ENCODE measurements around the gene PRR16. TPM values are rescaled to one million over a fixed set of nuclear protein-coding genes. Genes with fewer than 3 reads are reported as not detected.
A peak's percentile ranks its signal among the peaks of the same experiment; 100 is the strongest.

PRR16 gene
- total and polyA plus RNA-seq, 3 experiments from 2014 or later, result not detected

DNA sequence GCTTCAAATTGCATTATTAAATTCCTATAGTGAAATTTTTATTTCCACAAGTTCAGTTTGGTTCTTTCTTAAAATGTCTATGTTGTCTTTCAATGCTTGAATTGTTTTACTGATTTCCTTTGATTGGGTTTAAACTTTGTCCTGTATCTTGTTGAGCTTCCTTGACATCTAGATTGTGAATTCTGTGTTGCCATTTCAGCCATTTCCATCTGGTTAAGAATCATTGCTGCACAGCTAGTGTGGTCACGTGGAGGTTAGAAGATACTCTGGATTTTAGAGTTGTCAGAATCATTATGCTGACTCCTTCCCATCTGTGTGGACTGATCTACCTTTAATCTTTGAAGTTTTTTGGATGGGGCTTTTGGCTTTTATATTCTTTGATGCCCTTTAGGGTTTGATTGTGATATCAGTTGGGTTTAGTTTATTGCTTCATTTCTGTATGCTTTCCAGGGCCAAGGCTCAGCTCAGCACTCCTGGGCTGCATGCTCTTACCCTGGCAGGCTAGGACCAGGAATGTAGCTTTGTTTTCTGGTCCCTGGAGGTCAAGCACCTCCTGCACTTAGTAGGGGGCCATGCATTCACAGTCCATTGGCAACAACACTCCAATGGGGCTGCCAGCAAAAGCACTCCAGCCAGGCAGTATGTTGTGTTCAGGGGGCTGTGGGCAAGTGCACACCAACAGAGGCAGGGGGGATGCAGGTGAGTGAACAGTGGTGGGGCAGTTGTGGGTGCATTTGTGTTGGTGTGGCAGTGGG is 141.4 kb downstream of the PRR16 start:
- Histone ChIP-seq H3K4me1 (ENCODE audit: insufficient read depth, low read length) (no peaks in the 10 kb centered on the region), H3K27ac (ENCODE audit: low read depth, low read length) (no peak overlapping the region), H3K9me3 (ENCODE audit: low read length) (no peaks in the 10 kb centered on the region), H3K36me3 (ENCODE audit: insufficient read depth, low read length) (no peaks in the 10 kb centered on the region), H3K27me3 (ENCODE audit: insufficient read depth, low read length, poor library complexity, severe bottlenecking) (no peaks in the 10 kb centered on the region), H3K4me3 (ENCODE audit: low read length) (no peak overlapping the region)
- ChIA-PET CTCF (no interaction called here), POLR2A (no interaction called here)
- Mint-ChIP-seq H3K4me1 (no peaks in the 10 kb centered on the region), H3K9me3 (peaks cover 2 to 27% (median 10%) of the 10 kb centered on the region in 5 donors), H3K4me3 (no peak overlapping the region), H3K27me3 (no peaks in the 10 kb centered on the region), H3K36me3 (peaks cover 0 to under 1% (median 0%) of the 10 kb centered on the region in 3 donors), H3K27ac (no peak overlapping the region)
- DNase-seq, result no peak

DNA sequence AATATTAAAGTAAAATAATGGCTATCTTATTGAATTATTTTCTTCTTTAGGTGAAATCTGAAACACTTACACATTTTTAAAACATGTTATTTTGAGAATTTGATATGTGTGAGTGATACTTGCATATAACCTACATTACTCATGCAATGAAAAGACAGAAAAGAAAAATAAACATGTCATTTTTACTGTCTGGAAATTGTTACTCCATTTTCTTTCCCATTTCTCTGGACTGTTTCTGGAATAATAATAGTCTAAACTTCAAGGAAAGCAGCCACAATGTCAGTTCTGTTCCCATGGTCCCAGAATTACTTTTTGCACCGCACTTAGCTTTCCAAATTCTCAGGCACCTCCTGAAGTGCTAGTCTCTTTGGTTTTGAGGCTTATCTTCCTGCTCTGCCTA is 145.5 kb downstream of the PRR16 start:
- peaks cover 0 to 3% (median 0%) of the 10 kb centered on the region in 3 donors for H3K36me3 Mint-ChIP-seq
- no peak overlapping the region for H3K27ac Mint-ChIP-seq
- Histone ChIP-seq H3K9me3 (ENCODE audit: low read length) (no peaks in the 10 kb centered on the region), H3K4me3 (ENCODE audit: low read length) (no peak overlapping the region), H3K27me3 (ENCODE audit: insufficient read depth, low read length, poor library complexity, severe bottlenecking) (no peaks in the 10 kb centered on the region), H3K36me3 (ENCODE audit: insufficient read depth, low read length) (no peaks in the 10 kb centered on the region), H3K27ac (ENCODE audit: low read depth, low read length) (no peak overlapping the region), H3K4me1 (ENCODE audit: insufficient read depth, low read length) (no peaks in the 10 kb centered on the region)
- CTCF ChIA-PET, result no interaction called here
- no peak for DNase-seq
- H3K4me3 Mint-ChIP-seq, result no peak overlapping the region
- no peaks in the 10 kb centered on the region for H3K27me3 Mint-ChIP-seq
- POLR2A ChIA-PET, result no interaction called here
- no peaks in the 10 kb centered on the region for H3K4me1 Mint-ChIP-seq
- peaks cover 2 to 10% (median 7%) of the 10 kb centered on the region in 5 donors for H3K9me3 Mint-ChIP-seq

DNA sequence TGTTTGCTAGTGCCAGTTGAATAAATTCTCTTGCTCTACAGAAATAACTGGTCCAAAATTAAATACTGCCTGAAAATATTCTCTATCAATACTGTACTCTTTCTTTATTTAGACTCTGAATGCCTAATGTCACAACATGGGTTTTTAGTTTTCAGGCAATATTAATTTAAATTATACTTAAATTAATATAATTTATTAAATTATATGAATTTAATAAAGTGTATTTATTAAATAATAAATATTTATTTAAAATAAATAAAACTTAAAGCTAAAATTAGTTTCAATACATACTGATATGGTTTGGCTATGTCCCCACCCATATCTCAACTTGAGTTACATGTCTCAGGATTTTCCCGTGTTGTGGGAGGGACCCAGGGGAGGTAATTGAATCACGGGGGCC is 146.0 kb downstream of the PRR16 start:
- peaks cover 0 to 3% (median 0%) of the 10 kb centered on the region in 3 donors for H3K36me3 Mint-ChIP-seq
- no peaks in the 10 kb centered on the region for H3K4me1 Mint-ChIP-seq
- no peak for DNase-seq
- Histone ChIP-seq H3K4me3 (ENCODE audit: low read length) (no peak overlapping the region), H3K27ac (ENCODE audit: low read depth, low read length) (no peak overlapping the region), H3K27me3 (ENCODE audit: insufficient read depth, low read length, poor library complexity, severe bottlenecking) (no peaks in the 10 kb centered on the region), H3K36me3 (ENCODE audit: insufficient read depth, low read length) (no peaks in the 10 kb centered on the region), H3K4me1 (ENCODE audit: insufficient read depth, low read length) (no peaks in the 10 kb centered on the region), H3K9me3 (ENCODE audit: low read length) (no peaks in the 10 kb centered on the region)
- CTCF ChIA-PET, result no interaction called here
- H3K9me3 Mint-ChIP-seq, result peaks cover 2 to 10% (median 7%) of the 10 kb centered on the region in 5 donors
- H3K4me3 Mint-ChIP-seq, result no peak overlapping the region
- POLR2A ChIA-PET, result no interaction called here
- H3K27ac Mint-ChIP-seq, result no peak overlapping the region
- H3K27me3 Mint-ChIP-seq, result no peaks in the 10 kb centered on the region

DNA sequence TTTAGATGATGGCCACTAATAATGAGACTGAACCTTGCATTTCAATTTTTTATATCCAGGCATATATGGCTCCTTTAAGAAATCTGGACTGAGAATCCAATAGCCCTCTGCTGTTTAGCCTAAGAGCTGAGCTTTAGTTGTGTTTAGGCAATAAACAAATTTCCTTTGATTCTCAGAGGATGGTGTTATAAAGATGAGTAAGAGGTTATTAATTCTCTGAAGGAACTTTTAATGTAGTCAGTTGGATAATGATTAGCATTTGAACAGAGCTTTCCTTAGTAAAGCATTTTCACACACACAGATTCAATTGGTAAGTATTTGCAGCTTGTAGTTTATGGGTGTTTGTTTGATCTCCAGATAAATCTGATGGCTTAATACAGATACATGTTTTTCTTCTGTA is 149.6 kb downstream of the PRR16 start:
- no peak overlapping the region for H3K27ac ChIP-seq (ENCODE audit: low read depth, low read length)
- H3K4me3 Mint-ChIP-seq, result no peak overlapping the region
- H3K9me3 ChIP-seq (ENCODE audit: low read length), result no peaks in the 10 kb centered on the region
- H3K27ac Mint-ChIP-seq, result no peak overlapping the region
- H3K36me3 ChIP-seq (ENCODE audit: insufficient read depth, low read length), result no peaks in the 10 kb centered on the region
- H3K36me3 Mint-ChIP-seq, result peaks cover 0 to 3% (median 0%) of the 10 kb centered on the region in 3 donors
- H3K9me3 Mint-ChIP-seq, result peaks cover 2 to 7% (median 6%) of the 10 kb centered on the region in 5 donors
- no peak overlapping the region for H3K4me3 ChIP-seq (ENCODE audit: low read length)
- H3K4me1 Mint-ChIP-seq, result no peaks in the 10 kb centered on the region
- H3K27me3 Mint-ChIP-seq, result no peaks in the 10 kb centered on the region
- ChIA-PET POLR2A (no interaction called here), CTCF (no interaction called here)
- H3K27me3 ChIP-seq (ENCODE audit: insufficient read depth, low read length, poor library complexity, severe bottlenecking), result no peaks in the 10 kb centered on the region
- no peaks in the 10 kb centered on the region for H3K4me1 ChIP-seq (ENCODE audit: insufficient read depth, low read length)
- DNase-seq, result no peak

DNA sequence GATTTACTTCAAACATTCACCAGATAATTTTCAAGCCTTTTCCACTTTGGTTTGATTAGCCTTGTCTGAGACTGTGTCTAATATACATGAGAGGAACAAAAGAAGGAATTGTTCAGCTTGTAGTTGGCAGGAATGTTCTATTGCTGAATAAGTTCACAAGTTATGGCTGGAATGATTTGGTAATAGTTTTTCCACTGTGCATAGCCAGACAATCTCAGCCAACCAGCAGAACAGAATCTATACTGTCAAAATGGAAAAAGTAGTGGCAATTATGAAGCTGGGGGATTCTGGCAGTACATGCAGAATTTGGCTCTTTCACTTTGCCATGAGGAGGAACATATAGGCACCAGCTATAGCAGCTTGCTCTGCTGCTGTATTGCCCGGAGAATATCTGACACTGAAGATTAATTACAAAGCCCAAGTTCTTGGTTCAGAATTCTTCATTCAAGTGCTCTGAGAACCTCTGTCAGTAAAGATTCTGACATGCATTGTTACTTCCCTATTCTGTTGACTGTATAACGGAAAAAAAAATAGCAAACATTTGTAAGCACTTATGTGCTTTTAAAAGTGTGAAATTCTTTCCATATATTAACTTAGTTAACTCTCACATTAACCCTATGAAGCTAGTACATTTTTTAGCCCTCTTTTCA is 150.6 kb downstream of the PRR16 start:
- Histone ChIP-seq H3K4me3 (ENCODE audit: low read length) (no peak overlapping the region), H3K27me3 (ENCODE audit: insufficient read depth, low read length, poor library complexity, severe bottlenecking) (no peaks in the 10 kb centered on the region), H3K9me3 (ENCODE audit: low read length) (no peaks in the 10 kb centered on the region), H3K36me3 (ENCODE audit: insufficient read depth, low read length) (no peaks in the 10 kb centered on the region), H3K4me1 (ENCODE audit: insufficient read depth, low read length) (no peaks in the 10 kb centered on the region), H3K27ac (ENCODE audit: low read depth, low read length) (no peak overlapping the region)
- ChIA-PET CTCF (no interaction called here), POLR2A (no interaction called here)
- no peak overlapping the region for H3K27ac Mint-ChIP-seq
- no peak for DNase-seq
- no peak overlapping the region for H3K4me3 Mint-ChIP-seq
- peaks cover 0 to 3% (median 0%) of the 10 kb centered on the region in 3 donors for H3K36me3 Mint-ChIP-seq
- H3K4me1 Mint-ChIP-seq, result no peaks in the 10 kb centered on the region
- H3K27me3 Mint-ChIP-seq, result no peaks in the 10 kb centered on the region
- peaks cover 2 to 8% (median 6%) of the 10 kb centered on the region in 5 donors for H3K9me3 Mint-ChIP-seq

DNA sequence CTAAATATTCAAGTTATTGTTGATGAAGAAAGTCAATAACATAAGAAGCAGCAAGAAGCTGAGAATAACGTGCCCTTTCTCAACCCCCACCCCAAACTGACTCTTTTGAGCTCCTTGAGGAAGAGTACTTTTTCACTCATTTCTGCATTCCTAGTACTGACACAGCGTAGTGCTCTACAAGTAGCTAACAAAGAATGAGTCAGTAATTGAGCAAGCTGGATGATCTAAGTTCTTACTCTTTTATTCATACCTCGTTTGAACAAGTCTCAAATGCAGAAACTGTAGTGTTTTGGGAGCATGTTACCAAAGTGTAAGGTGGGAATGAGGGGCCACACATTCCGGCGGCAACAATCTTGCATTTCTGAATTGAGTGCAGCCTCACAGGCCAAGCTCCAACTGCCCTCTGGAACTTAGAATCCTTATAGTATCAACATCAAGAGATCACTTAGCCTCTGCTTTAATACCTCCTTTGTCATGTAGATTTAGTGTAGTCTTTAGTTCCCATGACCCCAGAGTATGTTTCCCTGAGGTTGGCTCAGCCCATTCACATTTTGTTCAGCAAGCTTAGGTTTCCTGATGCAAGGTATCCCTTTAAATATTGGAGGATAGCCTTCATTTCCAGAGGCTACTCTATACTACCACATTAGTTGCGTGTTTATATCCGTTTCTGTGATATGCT is 152.0 kb downstream of the PRR16 start:
- CTCF ChIA-PET, result no interaction called here
- no peak overlapping the region for H3K4me3 Mint-ChIP-seq
- no peaks in the 10 kb centered on the region for H3K4me1 ChIP-seq (ENCODE audit: insufficient read depth, low read length)
- no peaks in the 10 kb centered on the region for H3K27me3 ChIP-seq (ENCODE audit: insufficient read depth, low read length, poor library complexity, severe bottlenecking)
- H3K4me1 Mint-ChIP-seq, result no peaks in the 10 kb centered on the region
- H3K27ac Mint-ChIP-seq, result no peak overlapping the region
- no peaks in the 10 kb centered on the region for H3K27me3 Mint-ChIP-seq
- H3K36me3 Mint-ChIP-seq, result no peaks in the 10 kb centered on the region
- no peaks in the 10 kb centered on the region for H3K9me3 ChIP-seq (ENCODE audit: low read length)
- H3K9me3 Mint-ChIP-seq, result peaks cover 0 to 13% (median 3%) of the 10 kb centered on the region in 5 donors
- H3K36me3 ChIP-seq (ENCODE audit: insufficient read depth, low read length), result no peaks in the 10 kb centered on the region
- no peak for DNase-seq
- no peak overlapping the region for H3K4me3 ChIP-seq (ENCODE audit: low read length)
- POLR2A ChIA-PET, result no interaction called here
- H3K27ac ChIP-seq (ENCODE audit: low read depth, low read length), result no peak overlapping the region

DNA sequence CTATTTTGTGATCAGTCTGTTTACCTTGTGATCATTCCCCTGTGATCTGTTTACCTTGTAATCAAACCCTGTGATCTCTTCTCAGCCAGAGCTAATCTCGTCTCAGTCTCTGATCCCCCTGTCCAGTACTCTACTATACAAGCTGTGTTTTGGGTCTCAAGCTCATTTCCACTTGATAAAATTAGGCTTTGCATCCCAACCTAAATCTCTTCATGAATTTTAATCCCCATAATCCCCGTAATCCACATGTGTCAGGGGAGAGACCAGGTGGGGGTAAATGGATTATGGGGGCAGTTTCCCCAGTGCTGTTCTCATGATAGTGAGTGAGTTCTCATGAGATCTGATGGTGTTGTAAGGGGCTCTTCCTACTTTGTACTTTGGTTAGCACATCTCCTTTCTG is 157.2 kb downstream of the PRR16 start:
- H3K27ac Mint-ChIP-seq, result no peak overlapping the region
- Histone ChIP-seq H3K4me1 (ENCODE audit: insufficient read depth, low read length) (no peaks in the 10 kb centered on the region), H3K4me3 (ENCODE audit: low read length) (no peak overlapping the region), H3K27ac (ENCODE audit: low read depth, low read length) (no peak overlapping the region), H3K9me3 (ENCODE audit: low read length) (no peaks in the 10 kb centered on the region), H3K27me3 (ENCODE audit: insufficient read depth, low read length, poor library complexity, severe bottlenecking) (no peaks in the 10 kb centered on the region), H3K36me3 (ENCODE audit: insufficient read depth, low read length) (no peaks in the 10 kb centered on the region)
- H3K27me3 Mint-ChIP-seq, result no peaks in the 10 kb centered on the region
- no peaks in the 10 kb centered on the region for H3K36me3 Mint-ChIP-seq
- CTCF ChIA-PET, result no interaction called here
- no peaks in the 10 kb centered on the region for H3K4me1 Mint-ChIP-seq
- H3K9me3 Mint-ChIP-seq, result peaks cover 5 to 26% (median 7%) of the 10 kb centered on the region in 5 donors
- POLR2A ChIA-PET, result no interaction called here
- no peak for DNase-seq
- H3K4me3 Mint-ChIP-seq, result peak overlapping the region in 1 of 7 donors; percentile 5

DNA sequence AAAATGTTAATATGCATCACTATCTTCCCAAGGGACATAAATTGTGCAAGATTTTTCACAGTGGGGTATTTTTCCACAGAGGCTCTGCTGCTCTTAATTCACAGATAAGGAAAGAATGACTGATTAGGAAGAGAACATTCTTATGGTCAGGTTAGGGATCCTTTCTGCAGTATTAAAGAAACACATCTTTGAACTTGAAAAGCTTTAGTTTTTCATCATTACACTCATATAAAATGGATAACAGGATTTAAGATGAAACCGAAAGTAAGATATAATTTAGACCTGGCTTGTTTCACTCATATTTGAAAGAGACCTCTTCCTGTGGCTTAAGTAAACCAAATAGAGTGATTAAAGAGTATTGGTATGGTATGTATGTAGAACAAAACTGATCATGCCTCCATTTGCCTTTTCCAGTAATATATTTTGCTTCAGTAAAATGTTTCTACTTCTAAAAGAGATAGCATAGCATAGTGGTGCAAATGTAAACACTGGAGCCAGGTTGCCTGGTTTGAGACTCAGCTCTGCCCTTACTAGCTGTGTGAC is 160.0 kb downstream of the PRR16 start:
- peaks cover 5 to 33% (median 7%) of the 10 kb centered on the region in 5 donors for H3K9me3 Mint-ChIP-seq
- no peak overlapping the region for H3K27ac Mint-ChIP-seq
- CTCF ChIA-PET, result no interaction called here
- Histone ChIP-seq H3K27ac (ENCODE audit: low read depth, low read length) (no peak overlapping the region), H3K4me3 (ENCODE audit: low read length) (no peak overlapping the region), H3K9me3 (ENCODE audit: low read length) (no peaks in the 10 kb centered on the region), H3K4me1 (ENCODE audit: insufficient read depth, low read length) (no peaks in the 10 kb centered on the region), H3K36me3 (ENCODE audit: insufficient read depth, low read length) (no peaks in the 10 kb centered on the region), H3K27me3 (ENCODE audit: insufficient read depth, low read length, poor library complexity, severe bottlenecking) (no peaks in the 10 kb centered on the region)
- no peaks in the 10 kb centered on the region for H3K4me1 Mint-ChIP-seq
- no peaks in the 10 kb centered on the region for H3K27me3 Mint-ChIP-seq
- no peaks in the 10 kb centered on the region for H3K36me3 Mint-ChIP-seq
- DNase-seq, result no peak
- POLR2A ChIA-PET, result no interaction called here
- H3K4me3 Mint-ChIP-seq, result no peak overlapping the region

Measured in CD8-positive, alpha-beta memory T cell (primary cell).